Muscle layer of duodenum (tissue), 2 donors: ENCODE measurements around the gene SNX8.

ENCODE experiments used
- H3K27ac ChIP-seq: one replicate; pipeline ENCODE4 v1.7.0; 2013; ENCODE audit warnings: mild to moderate bottlenecking, low read length
- H3K27me3 ChIP-seq: one replicate; pipeline ENCODE4 v1.7.0; 2013; ENCODE audit warnings: low read depth, mild to moderate bottlenecking, control low read depth, low read length
- H3K36me3 ChIP-seq, 2 donors: one replicate each; pipeline ENCODE4 v1.7.0; 2013; ENCODE audit warnings: low read length in 2 of 2, control low read depth in 1 of 2, mild to moderate bottlenecking in 1 of 2; ENCODE audit not compliant: insufficient read depth in 2 of 2, control insufficient read depth in 1 of 2
- H3K4me1 ChIP-seq, 2 donors: one replicate each; pipeline ENCODE4 v1.7.0; 2013; ENCODE audit warnings: low read length in 2 of 2, mild to moderate bottlenecking in 2 of 2, control low read depth in 1 of 2, moderate library complexity in 1 of 2; ENCODE audit not compliant: insufficient read depth in 2 of 2, control insufficient read depth in 1 of 2
- H3K4me3 ChIP-seq, 2 donors: one replicate each; pipeline ENCODE4 v1.7.0; 2013; ENCODE audit warnings: low read length in 2 of 2, low read depth in 1 of 2, mild to moderate bottlenecking in 1 of 2
- H3K9me3 ChIP-seq, 2 donors: one replicate each; pipeline ENCODE4 v1.7.0; 2013; ENCODE audit warnings: low read length in 2 of 2, control low read depth in 1 of 2, mild to moderate bottlenecking in 1 of 2; ENCODE audit not compliant: control insufficient read depth in 1 of 2
- donor health status: healthy.

SNX8 gene

GRCh38 chr7:2237109-2237602 lies 77.1 kb downstream of the SNX8 start:
- H3K4me1 ChIP-seq = peaks cover 3 to 21% of the 10 kb centered on the region in 2 donors
- no peaks in the 10 kb centered on the region for H3K27me3 ChIP-seq
- H3K9me3 ChIP-seq = no peaks in the 10 kb centered on the region
- peaks cover 31 to 39% of the 10 kb centered on the region in 2 donors for H3K36me3 ChIP-seq
- H3K27ac ChIP-seq = peak overlapping the region; percentile 45
- no peak overlapping the region for H3K4me3 ChIP-seq

GRCh38 chr7:2233926-2234325 lies 80.3 kb downstream of the SNX8 start:
- H3K36me3 ChIP-seq = peaks cover 37 to 41% of the 10 kb centered on the region in 2 donors
- no peaks in the 10 kb centered on the region for H3K9me3 ChIP-seq
- no peak overlapping the region for H3K27ac ChIP-seq
- no peak overlapping the region for H3K4me3 ChIP-seq
- H3K27me3 ChIP-seq = no peaks in the 10 kb centered on the region
- H3K4me1 ChIP-seq = peaks cover 3 to 32% of the 10 kb centered on the region in 2 donors

GRCh38 chr7:2232766-2233520 lies 81.3 kb downstream of the SNX8 start, which contains the start of gene MAD1L1:
Gene MAD1L1, minus strand, starts transcription at chr7:2232945. Its CDS starts 2,812 bp downstream, at chr7:2230133.
- H3K27ac ChIP-seq = no peak within 1 kb of the TSS
- no peaks in the 10 kb centered on the region for H3K27me3 ChIP-seq
- peaks cover 31 to 38% of the 10 kb centered on the region in 2 donors for H3K36me3 ChIP-seq
- H3K9me3 ChIP-seq = no peaks in the 10 kb centered on the region
- peak within 1 kb of the TSS; percentile 87 to 99 for H3K4me3 ChIP-seq
- H3K4me1 ChIP-seq = peaks cover 3 to 32% of the 10 kb centered on the region in 2 donors

GRCh38 chr7:2231992-2232765 lies 82.1 kb downstream of the SNX8 start:
- Histone ChIP-seq H3K4me1 (peaks cover 3 to 32% of the 10 kb centered on the region in 2 donors), H3K27me3 (no peaks in the 10 kb centered on the region), H3K9me3 (no peaks in the 10 kb centered on the region), H3K27ac (no peak overlapping the region), H3K4me3 (peak overlapping the region; percentile 87 to 99), H3K36me3 (peaks cover 26 to 38% of the 10 kb centered on the region in 2 donors)

- Histone ChIP-seq H3K4me1 (peaks cover 3 to 32% of the 10 kb centered on the region in 2 donors), H3K27me3 (no peaks in the 10 kb centered on the region), H3K4me3 (no peak overlapping the region), H3K9me3 (no peaks in the 10 kb centered on the region), H3K36me3 (peaks cover 21 to 39% of the 10 kb centered on the region in 2 donors), H3K27ac (no peak overlapping the region)
Observed at GRCh38 chr7:2230882-2231281, 83.4 kb downstream of the SNX8 start.

GRCh38 chr7:2230226-2230625 lies 84.0 kb downstream of the SNX8 start:
- Histone ChIP-seq H3K4me3 (no peak overlapping the region), H3K4me1 (peaks cover 3 to 32% of the 10 kb centered on the region in 2 donors), H3K27ac (no peak overlapping the region), H3K27me3 (no peaks in the 10 kb centered on the region), H3K36me3 (peaks cover 24 to 45% of the 10 kb centered on the region in 2 donors), H3K9me3 (no peaks in the 10 kb centered on the region)

GRCh38 chr7:2229467-2229866 lies 84.8 kb downstream of the SNX8 start:
- no peaks in the 10 kb centered on the region for H3K27me3 ChIP-seq
- no peak overlapping the region for H3K4me3 ChIP-seq
- peaks cover 3 to 32% of the 10 kb centered on the region in 2 donors for H3K4me1 ChIP-seq
- no peaks in the 10 kb centered on the region for H3K9me3 ChIP-seq
- H3K27ac ChIP-seq = no peak overlapping the region
- peaks cover 22 to 45% of the 10 kb centered on the region in 2 donors for H3K36me3 ChIP-seq

GRCh38 chr7:2228921-2229320 lies 85.3 kb downstream of the SNX8 start:
- H3K4me3 ChIP-seq = no peak overlapping the region
- no peaks in the 10 kb centered on the region for H3K27me3 ChIP-seq
- H3K4me1 ChIP-seq = peaks cover 3 to 32% of the 10 kb centered on the region in 2 donors
- H3K36me3 ChIP-seq = peaks cover 19 to 46% of the 10 kb centered on the region in 2 donors
- H3K27ac ChIP-seq = no peak overlapping the region
- H3K9me3 ChIP-seq = no peaks in the 10 kb centered on the region

- H3K27me3 ChIP-seq = no peaks in the 10 kb centered on the region
- no peaks in the 10 kb centered on the region for H3K9me3 ChIP-seq
- no peak overlapping the region for H3K27ac ChIP-seq
- H3K36me3 ChIP-seq = peaks cover 19 to 58% of the 10 kb centered on the region in 2 donors
- peaks cover 0 to 26% of the 10 kb centered on the region in 2 donors for H3K4me1 ChIP-seq
- H3K4me3 ChIP-seq = no peak overlapping the region
Observed at GRCh38 chr7:2227699-2228098, 86.5 kb downstream of the SNX8 start.

GRCh38 chr7:2225830-2226229 lies 88.4 kb downstream of the SNX8 start:
- Histone ChIP-seq H3K9me3 (no peaks in the 10 kb centered on the region), H3K4me1 (peaks cover 0 to 10% of the 10 kb centered on the region in 2 donors), H3K4me3 (no peak overlapping the region), H3K27ac (no peak overlapping the region), H3K36me3 (peaks cover 19 to 75% of the 10 kb centered on the region in 2 donors), H3K27me3 (no peaks in the 10 kb centered on the region)

GRCh38 chr7:2225336-2225735 lies 88.9 kb downstream of the SNX8 start:
- H3K9me3 ChIP-seq = no peaks in the 10 kb centered on the region
- H3K4me3 ChIP-seq = no peak overlapping the region
- no peak overlapping the region for H3K27ac ChIP-seq
- H3K36me3 ChIP-seq = peaks cover 19 to 79% of the 10 kb centered on the region in 2 donors
- H3K27me3 ChIP-seq = no peaks in the 10 kb centered on the region
- H3K4me1 ChIP-seq = peaks cover 0 to 5% of the 10 kb centered on the region in 2 donors
